A549 (cell line): Measurements from ENCODE around the gene TXN2.

Source experiments
- CEBPB ChIP-seq, 2 experiments: fragments of >200 bp in 1 of 2; sonication (Bioruptor Twin) in 1 of 2; formaldehyde crosslinking in 1 of 2; IDR thresholded peaks; 2 replicates each; pipeline ENCODE4 v1.6.1; 2012 to 2016
- EP300 ChIP-seq, 2 experiments: fragments of >200 bp; sonication (Bioruptor Twin); formaldehyde crosslinking; IDR thresholded peaks; 2 replicates in 1 of 2; 3 replicates in 1 of 2; pipeline ENCODE4 v1.6.1; 2016 to 2017
- KDM1A ChIP-seq: fragments of 200-600 bp; sonication (generic); IDR thresholded peaks from 2 replicates; pipeline ENCODE4 v1.6.1; 2016; ENCODE audit warnings: low read depth, mild to moderate bottlenecking
- MAFK ChIP-seq: fragments of 450-650 bp; IDR thresholded peaks from 2 replicates; pipeline ENCODE4 v1.6.1; 2014; ENCODE audit not compliant: partially characterized antibody
- MAZ ChIP-seq: fragments of 150-350 bp; IDR thresholded peaks from 2 replicates; pipeline ENCODE4 v1.6.1; 2014; ENCODE audit warnings: antibody characterized with exemption, low read depth, low read length, borderline replicate concordance
- MYC ChIP-seq: IDR thresholded peaks from 2 replicates; pipeline ENCODE4 v1.6.1; 2012; ENCODE audit warnings: mild to moderate bottlenecking, inconsistent platforms, low read length, improper control_type of control experiment, borderline replicate concordance
- POLR2A ChIP-seq: IDR thresholded peaks from 2 replicates; pipeline ENCODE4 v1.6.1; 2012; ENCODE audit warnings: mild to moderate bottlenecking, low read length
- RAD21 ChIP-seq, 2 experiments: fragments of >200 bp in 1 of 2; sonication (Bioruptor Twin) in 1 of 2; formaldehyde crosslinking in 1 of 2; IDR thresholded peaks in 1 of 2; conservative IDR thresholded peaks in 1 of 2; 2 replicates in 1 of 2; 3 replicates in 1 of 2; pipeline ENCODE4 v1.6.1; 2012 to 2018; ENCODE audit warnings: inconsistent platforms in 1 of 2
- RCOR1 ChIP-seq: fragments of 150-350 bp; IDR thresholded peaks from 2 replicates; pipeline ENCODE4 v1.6.1; 2014; ENCODE audit warnings: antibody characterized with exemption, low read length, low read depth
- ZFP36 ChIP-seq: fragments of 450-650 bp; IDR thresholded peaks from 2 replicates; pipeline ENCODE4 v1.6.1; 2014; ENCODE audit warnings: borderline replicate concordance; ENCODE audit not compliant: partially characterized antibody
- TF ChIP-seq, protein P1 (sequence below): IDR thresholded peaks from 2 replicates; pipeline ENCODE4 v1.6.1; 2012
- TF ChIP-seq, protein P2 (sequence below): fragments of 200-600 bp; sonication (generic); IDR thresholded peaks from 2 replicates; pipeline ENCODE4 v1.6.1; 2016; ENCODE audit warnings: antibody characterized with exemption, mild to moderate bottlenecking, moderate library complexity
- TF ChIP-seq, protein P3 (sequence below): fragments of >200 bp; sonication (Bioruptor Twin); formaldehyde crosslinking; IDR thresholded peaks from 3 replicates; pipeline ENCODE4 v1.5.1; 2016
- TF ChIP-seq, protein P4 (sequence below): IDR thresholded peaks from 2 replicates; pipeline ENCODE4 v1.6.1; 2012

DNA sequence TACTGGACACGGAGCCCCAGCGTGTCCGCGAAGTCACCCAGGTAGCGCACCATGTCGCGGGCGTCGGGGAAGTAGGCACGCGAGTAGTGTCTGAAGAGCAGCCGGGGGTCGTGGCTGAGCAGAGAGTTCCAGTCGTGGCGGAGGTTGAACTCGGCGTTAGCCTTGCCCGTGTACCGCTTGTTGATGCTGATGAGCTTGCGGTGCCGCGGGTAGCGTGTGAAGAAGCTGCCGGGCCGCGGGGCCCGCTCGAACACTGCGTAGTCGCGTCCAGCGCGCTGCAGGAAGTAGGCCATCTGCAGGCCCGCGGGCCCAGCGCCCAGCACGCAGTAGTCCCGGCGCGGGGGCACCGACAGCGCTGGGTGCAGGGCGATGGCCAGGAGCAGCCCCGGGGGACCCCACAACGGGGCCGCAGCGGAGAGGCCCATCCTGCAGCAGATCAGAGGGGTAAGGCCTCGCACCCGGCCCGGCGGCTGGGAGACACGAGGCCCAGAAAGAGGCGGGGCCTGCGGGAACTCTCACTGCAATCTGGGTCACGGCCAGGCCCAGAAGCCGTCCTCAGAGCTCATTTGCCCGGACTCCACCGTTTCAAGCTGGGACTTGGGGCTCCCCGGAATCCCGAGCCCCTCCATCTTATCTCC lies 24.7 kb upstream of the TXN2 start:
- TF ChIP-seq POLR2A (no peak), ZFP36 (no peak), MYC (no peak), MAZ (no peak), RAD21 (conservative IDR thresholded peaks at IDR 0.05 in 1 of 2, IDR thresholded peaks at IDR 0.05 in 1 of 2) (no peak), CEBPB (IDR thresholded peaks at IDR 0.05) (no peak), KDM1A (no peak), RCOR1 (no peak), MAFK (no peak), EP300 (IDR thresholded peaks at IDR 0.05) (no peak)
- TF ChIP-seq, protein P1, sequence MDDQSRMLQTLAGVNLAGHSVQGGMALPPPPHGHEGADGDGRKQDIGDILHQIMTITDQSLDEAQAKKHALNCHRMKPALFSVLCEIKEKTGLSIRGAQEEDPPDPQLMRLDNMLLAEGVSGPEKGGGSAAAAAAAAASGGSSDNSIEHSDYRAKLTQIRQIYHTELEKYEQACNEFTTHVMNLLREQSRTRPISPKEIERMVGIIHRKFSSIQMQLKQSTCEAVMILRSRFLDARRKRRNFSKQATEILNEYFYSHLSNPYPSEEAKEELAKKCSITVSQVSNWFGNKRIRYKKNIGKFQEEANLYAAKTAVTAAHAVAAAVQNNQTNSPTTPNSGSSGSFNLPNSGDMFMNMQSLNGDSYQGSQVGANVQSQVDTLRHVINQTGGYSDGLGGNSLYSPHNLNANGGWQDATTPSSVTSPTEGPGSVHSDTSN = no peak
- TF ChIP-seq, protein P2, sequence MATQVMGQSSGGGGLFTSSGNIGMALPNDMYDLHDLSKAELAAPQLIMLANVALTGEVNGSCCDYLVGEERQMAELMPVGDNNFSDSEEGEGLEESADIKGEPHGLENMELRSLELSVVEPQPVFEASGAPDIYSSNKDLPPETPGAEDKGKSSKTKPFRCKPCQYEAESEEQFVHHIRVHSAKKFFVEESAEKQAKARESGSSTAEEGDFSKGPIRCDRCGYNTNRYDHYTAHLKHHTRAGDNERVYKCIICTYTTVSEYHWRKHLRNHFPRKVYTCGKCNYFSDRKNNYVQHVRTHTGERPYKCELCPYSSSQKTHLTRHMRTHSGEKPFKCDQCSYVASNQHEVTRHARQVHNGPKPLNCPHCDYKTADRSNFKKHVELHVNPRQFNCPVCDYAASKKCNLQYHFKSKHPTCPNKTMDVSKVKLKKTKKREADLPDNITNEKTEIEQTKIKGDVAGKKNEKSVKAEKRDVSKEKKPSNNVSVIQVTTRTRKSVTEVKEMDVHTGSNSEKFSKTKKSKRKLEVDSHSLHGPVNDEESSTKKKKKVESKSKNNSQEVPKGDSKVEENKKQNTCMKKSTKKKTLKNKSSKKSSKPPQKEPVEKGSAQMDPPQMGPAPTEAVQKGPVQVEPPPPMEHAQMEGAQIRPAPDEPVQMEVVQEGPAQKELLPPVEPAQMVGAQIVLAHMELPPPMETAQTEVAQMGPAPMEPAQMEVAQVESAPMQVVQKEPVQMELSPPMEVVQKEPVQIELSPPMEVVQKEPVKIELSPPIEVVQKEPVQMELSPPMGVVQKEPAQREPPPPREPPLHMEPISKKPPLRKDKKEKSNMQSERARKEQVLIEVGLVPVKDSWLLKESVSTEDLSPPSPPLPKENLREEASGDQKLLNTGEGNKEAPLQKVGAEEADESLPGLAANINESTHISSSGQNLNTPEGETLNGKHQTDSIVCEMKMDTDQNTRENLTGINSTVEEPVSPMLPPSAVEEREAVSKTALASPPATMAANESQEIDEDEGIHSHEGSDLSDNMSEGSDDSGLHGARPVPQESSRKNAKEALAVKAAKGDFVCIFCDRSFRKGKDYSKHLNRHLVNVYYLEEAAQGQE = no peak
- TF ChIP-seq, protein P3, sequence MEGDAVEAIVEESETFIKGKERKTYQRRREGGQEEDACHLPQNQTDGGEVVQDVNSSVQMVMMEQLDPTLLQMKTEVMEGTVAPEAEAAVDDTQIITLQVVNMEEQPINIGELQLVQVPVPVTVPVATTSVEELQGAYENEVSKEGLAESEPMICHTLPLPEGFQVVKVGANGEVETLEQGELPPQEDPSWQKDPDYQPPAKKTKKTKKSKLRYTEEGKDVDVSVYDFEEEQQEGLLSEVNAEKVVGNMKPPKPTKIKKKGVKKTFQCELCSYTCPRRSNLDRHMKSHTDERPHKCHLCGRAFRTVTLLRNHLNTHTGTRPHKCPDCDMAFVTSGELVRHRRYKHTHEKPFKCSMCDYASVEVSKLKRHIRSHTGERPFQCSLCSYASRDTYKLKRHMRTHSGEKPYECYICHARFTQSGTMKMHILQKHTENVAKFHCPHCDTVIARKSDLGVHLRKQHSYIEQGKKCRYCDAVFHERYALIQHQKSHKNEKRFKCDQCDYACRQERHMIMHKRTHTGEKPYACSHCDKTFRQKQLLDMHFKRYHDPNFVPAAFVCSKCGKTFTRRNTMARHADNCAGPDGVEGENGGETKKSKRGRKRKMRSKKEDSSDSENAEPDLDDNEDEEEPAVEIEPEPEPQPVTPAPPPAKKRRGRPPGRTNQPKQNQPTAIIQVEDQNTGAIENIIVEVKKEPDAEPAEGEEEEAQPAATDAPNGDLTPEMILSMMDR = no peak
- TF ChIP-seq, protein P4, sequence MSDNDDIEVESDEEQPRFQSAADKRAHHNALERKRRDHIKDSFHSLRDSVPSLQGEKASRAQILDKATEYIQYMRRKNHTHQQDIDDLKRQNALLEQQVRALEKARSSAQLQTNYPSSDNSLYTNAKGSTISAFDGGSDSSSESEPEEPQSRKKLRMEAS = no peak
